Lung microvascular endothelial cell (primary cell): ENCODE measurements around the gene FFAR1. TPM values are rescaled to one million over a fixed set of nuclear protein-coding genes. Genes with fewer than 3 reads are reported as not detected.

Source experiments
- DNase-seq, 2 donors: peaks; one replicate each; pipeline versions ENCODE4 v3.0.0 to v3.0.0-alpha.2; 2010; ENCODE audit warnings: low read depth in 2 of 2
- total RNA-seq: library from RNA; depleted of rRNA; stranded (reverse); fragments of >200 nt; gene quantifications from 2 replicates; pipeline ENCODE4 v1.2.1, GENCODE V29; 2014

FFAR1 gene
- total RNA-seq, 1 donor from 2014 or later: not detected

DNA sequence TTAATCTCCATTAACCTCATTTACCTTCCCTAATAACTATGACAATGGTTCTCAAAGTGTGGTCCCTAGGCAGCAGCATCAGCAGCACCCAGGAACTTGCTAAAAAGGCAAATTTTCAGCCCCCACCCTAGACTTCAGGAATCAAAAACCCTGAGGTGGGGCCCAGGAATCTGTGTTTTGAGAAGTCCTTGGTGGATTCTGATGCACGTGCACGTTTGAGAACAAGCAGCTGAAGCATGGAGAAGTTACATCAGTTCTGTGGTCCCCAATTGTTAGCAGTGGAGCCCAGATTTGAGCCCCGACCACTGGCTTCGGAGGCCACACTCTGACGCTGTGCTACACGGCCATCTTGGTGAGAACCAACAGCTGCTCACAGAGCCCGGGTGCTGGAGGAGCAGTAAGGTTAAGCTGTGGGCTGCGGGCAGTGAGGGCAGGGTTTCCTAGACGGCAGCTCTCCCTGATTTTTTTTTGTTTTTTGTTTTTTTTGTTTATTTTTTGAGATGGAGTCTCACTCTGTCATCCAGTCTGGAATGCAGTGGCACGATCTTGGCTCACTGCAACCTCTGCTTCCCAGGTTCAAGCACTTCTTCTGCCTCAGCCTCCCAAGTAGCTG, 32.7 kb upstream of the FFAR1 start:
- no peak for DNase-seq

DNA sequence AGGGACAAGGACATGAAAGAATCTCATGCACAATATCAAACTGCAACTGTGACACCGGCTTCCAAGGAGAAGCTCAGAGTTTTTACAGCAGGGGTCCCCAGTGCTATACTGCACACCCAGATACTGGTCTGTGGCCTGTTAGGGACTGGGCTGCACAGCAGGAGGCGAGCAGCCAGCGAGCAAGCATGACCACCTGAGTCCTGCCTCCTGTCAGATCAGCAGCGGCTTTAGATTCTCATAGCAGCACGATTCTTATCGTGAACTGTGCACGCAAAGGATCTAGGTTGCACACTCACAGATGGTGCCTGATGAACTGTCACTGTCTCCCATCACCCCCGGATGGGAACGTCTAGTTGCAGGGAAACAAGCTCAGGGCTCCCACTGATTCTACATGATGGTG, 31.8 kb upstream of the FFAR1 start:
- no peak for DNase-seq

DNA sequence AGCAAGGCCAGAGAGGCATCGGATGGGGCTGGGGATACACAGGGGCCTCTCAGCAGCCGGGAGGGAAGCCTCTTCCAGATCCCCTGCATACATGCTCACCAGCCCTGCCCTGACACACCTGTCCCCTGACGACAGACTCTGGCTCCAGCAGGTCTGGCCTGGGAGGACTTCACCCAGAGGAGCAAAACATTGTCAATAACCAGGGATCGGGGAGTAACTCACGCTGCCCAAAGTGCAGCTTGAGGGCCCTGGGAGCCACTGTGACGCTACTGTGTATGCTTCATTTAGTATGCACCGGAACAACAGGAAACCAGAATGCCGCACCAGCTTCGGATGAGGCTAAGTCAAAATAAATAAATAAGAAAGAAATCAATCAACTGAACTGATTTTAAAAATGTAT, 31.1 kb upstream of the FFAR1 start:
- DNase-seq: no peak

DNA sequence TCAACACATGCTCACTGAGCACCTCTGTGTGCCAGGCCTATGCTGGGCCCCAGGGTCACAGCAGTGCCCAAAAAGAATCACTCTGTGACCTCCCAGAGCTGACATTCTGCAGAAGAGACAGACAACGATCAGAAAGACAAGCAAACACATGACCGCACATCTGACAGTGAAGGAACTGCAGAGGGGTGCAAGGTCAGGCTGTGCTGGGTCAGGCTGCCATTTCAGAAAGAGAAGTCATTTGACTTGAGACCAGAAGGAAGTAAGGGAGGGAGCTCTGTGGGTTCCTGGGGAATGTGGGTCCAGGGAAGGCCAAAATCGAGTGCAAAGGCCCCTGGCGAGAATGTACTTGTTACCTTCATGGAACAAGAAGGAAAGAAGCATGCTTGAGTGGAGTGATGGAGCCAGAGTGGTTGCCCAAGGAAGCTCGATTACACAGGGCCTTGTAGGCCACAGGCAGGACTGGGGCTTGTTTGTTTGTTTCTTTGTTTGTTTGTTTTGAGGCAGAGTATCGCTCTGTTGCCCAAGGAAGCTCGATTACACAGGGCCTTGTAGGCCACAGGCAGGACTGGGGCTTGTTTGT, 30.1 kb upstream of the FFAR1 start:
- DNase-seq: no peak

DNA sequence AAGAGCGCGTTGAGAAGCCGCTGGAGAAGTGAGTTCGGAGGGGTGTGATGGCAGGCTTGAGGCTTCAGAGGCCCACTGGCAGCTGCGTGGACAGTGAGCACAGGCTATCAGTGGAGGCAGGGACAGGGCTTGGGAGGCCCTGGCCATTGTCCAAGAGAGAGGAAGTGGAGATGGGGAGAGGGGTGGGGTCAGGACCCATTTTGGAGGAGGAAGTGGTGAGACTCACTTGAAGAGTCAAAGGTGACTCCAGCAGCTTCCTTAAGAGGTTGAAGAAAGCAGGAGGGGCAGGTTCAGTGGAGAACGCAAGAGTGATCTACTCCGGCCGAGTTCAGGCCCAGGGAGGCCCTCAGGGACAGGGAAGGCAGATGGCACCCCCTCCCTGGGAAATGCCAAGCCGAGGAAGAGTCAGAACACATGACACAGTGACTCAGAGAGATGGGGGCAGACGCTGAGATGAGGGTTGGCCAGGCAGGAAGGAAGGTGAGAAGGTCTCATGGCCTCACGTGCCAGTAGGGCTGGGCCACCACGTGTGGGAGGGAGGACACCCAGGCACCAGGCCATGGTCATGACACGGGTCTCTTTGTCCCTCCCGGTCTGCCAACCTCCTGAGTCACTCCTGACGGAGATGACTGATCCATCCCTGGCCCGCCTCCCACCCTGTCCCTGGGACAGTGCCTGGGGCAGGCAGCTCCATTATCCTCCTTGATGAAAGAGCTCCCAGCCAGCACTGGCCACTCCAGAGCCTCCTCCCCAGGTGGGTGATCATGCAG, 28.8 kb upstream of the FFAR1 start:
- peak; percentile 80 to 98 for DNase-seq

DNA sequence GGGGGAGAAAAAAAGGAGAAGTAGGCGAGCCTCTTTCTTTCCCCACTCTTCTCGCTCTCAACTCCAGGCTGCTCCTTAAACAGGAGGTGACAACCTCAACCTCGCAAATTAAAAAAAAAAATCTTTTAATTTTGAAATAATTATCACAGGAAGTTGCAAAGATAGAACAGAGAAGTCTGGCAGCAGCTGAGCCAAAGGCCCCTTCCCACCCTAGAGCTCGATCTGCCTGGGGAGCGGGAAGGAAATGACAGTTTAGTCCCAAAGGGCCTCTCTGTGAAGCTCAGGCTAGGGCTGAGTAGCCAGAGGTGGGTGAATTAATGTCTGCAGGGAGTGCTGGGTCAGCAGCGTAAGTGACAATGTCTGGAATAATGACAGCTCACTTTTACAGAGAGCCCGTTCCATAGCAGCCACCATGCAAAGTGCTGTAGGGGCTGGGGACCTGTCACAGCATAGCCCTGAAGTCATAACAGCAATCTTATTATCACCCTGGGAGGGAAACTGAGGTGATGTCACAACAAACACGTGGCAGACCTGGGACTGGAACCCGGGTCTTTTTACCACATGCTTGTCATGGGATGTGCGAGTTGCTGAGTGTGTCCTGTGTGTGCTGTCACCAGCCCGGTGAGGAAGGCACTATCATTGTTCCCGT, 27.5 kb upstream of the FFAR1 start:
- DNase-seq: no peak

DNA sequence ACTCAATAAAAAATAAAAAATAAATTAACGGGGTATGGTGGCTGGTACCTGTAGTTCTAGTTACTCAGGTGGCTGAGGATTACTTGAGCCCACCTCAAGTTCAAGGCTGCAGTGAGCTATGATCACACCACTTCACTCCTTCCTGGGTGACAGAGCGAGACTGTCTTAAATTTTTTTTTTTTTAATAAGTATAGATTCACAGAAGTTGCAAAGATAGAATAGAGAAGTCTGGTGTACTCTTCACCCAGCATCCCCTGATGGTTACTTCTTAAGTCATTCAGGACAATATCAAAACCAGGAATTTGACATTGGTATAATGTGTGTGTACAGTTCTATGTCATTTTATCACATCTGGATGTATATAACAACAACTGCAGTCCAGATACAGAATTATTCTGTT, 26.4 kb upstream of the FFAR1 start:
- no peak for DNase-seq

DNA sequence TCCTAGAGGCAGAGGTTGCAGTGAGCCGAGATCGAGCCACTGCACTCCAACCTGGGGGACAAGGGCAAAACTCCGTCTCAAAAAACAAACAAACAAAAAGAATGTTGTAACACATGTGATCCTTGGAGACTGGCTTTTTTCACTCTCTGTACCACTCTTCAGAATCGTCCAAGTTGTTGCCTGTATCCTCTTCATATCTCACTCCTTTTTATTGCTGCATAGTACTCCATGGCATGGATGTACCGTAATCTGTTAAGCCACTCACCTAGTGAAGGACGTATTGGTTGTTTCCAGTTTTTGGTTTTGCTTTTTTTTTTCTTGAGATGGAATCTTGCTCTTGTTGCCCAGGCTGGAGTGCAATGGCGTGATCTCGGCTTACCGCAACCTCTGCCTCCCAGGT, 25.7 kb upstream of the FFAR1 start:
- DNase-seq: no peak

DNA sequence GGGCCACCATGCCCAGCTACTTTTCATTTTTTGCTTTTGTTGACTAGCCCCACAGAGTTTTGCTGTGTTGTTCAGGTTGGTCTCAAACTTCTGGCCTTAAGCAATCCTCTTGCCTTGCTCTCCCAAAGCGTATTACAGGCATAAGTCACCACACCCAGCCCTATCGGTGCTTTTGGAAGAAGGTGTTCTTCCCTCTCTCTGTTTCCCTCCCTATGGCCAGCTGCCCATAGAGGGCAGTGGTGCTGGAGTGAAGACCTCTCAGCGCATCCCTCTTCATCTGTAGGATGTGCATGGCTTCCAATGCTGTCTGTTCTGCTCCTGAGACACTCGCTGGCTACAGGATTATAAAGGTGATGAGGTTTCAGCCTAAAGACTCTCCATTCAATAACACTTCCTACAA, 20.1 kb upstream of the FFAR1 start:
- DNase-seq: no peak

DNA sequence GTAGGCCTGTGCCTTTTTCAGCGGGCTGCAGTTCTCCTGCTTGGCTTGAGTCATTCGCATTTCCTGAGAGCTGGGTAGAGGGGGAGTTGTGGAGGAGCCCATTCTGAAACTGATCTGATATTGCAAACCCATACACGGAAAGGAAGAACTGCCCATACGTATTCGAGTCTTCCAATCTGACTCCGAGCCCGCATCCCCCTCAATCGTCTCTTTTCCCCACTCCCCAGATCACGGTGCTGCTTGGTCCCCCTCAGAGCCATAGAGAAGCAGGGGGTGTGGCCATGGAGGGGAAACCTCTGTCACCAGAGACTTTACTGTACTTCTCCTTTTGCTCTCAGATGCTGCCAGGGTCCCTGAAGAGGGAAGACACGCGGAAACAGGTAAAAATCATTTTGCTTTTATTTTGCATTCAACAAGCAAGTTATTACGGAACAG, 18.8 kb upstream of the FFAR1 start, which contains the start of gene CD22:
Gene CD22 (plus strand): TSS at position 337 of the 435 bp plus-strand sequence. CDS start 2,854 bp downstream, outside the sequence.
- DNase-seq: no peak

DNA sequence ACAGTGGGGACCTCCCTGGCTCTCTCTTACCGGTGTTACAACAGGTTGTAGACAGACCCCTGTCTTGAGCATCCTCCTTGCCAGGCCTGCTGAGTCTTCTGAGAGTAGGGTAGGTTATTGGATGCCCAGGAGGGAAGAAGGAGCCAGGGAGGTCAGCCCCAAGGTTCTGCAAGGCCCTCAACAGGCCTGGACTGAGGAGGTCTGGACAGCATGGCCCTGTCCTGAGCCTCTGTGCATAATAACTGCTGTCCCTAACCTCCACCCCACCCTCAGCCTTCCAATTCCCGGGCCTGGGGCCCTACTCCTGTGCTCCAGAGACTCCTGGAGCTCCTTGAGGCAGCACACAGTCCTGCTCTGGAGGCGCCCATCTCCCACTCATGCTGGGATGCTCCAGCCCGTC, 18.4 kb upstream of the FFAR1 start:
- no peak for DNase-seq

DNA sequence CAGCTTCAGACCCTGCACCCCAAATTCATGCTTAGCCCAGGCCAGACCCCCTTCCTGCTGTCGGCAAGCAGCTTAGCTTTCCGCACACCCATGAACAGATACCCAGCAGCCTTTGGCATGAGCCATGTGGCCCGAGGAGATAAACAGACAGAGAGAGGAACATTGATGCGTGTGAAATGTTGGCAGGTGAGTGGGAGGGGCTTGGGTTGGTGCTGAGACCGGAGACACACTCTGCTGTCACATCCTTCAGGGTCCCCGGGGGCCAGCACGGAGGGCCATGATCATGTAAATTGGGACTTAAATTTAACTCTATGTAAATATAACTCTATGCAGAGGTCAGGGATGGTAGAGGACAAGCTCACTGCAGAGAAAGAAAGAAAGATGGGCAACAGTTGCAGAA, 17.2 kb upstream of the FFAR1 start:
- DNase-seq: no peak

DNA sequence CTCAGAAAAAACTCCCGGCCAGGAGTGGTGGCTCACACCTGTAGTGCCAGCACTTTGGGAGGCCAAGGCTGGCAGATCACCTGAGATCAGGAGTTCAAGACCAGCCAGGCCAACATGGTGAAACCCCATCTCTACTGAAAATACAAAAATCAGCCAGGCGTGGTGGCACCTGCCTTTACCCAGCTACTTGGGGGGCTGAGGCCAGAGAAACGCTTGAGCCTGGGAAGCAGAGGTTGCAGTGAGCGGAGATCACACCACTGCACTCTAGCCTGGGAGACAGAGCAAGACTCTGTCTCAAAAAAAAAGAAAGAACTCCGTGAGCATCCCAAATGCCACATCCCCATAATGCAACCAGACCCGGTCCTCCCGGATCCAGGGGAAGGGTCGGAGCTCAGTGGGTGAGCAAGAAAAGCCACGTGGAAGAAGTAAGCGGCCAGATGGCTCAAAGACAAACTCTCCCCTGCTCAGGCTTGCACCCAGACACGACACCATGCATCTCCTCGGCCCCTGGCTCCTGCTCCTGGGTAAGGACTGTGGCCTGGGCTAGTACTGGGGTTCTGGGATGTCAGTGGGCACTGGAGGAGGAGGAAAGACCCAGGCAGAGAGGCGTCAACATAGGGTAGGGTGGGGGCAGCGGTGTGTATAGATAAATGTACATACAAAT, 16.0 kb upstream of the FFAR1 start:
- DNase-seq: no peak

DNA sequence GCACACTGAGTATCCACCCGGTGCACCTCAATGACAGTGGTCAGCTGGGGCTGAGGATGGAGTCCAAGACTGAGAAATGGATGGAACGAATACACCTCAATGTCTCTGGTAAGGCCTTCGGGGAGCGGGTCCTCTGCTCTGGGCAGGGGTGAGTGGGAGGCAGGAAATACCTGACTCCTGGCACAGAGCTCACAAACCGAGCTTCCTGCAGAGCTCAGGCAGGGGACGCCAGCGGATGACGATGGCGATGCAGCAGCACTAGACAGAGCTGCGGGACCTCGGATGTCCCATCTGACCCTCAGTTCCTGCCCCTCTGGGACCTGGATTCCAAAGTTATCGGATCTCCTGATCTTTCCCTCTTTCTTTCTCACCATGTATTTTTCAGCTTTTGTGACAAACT, 14.9 kb upstream of the FFAR1 start:
- DNase-seq: peak in 1 of 2 donors; percentile 50

DNA sequence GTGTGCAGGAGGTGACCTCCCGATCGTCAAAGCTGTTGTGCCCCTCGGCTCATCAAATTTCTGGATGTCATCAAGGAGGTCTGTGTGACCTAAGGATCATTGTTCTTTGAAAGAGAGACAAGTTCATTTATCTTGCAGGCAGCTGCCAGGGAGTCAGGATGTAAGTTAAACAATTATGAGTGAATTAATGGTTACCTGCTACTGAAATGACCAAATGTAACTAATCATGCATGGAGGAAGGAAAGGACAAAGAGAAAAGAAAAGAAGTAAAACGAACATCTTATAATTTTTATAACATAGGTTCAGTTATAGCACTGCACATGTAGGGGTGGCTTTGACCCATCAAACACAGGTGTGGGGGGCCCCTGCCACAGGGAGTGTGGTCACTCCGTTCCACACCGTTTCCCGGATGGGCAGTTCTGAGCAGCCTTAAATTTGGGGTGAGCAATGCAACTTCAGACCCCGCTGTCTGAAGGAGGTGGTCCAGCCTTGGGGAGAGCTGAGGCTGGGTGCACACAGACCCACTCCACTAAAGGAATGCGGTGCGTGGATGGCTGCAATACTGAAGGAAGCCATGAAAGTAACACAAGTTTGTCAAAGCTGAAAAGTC, 13.5 kb upstream of the FFAR1 start:
- no peak for DNase-seq

DNA sequence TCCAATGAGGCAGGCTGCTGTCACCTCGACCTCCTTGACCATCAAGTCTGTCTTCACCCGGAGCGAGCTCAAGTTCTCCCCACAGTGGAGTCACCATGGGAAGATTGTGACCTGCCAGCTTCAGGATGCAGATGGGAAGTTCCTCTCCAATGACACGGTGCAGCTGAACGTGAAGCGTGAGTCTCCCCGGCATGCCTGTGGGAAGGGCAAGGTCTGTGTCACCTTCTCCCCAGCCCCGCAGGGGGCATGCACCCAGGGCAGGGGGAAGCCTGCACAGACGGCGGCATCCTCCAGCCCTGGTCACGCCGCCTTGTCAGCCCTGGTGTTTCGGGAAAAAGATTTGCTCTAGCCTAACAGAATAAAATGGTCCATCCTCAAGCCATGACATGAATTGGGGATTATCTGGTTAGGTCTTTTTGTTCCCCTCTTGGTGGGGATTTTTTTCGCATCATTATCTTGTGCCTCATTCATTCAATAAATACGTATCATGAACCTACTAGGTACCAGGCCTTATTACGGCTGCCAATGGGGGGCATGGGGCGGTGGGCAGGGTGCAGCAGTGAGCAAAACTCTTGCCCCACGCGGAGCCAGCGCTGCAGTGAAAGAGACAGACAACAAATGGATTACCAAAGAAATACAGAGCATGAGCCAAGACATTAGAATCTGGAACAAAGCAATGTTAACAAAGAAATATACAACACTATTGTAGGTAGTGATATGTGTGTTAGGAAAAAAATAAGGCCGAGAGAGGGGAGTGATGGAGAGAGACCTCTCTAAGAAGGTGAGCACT, 11.3 kb upstream of the FFAR1 start:
- no peak for DNase-seq

DNA sequence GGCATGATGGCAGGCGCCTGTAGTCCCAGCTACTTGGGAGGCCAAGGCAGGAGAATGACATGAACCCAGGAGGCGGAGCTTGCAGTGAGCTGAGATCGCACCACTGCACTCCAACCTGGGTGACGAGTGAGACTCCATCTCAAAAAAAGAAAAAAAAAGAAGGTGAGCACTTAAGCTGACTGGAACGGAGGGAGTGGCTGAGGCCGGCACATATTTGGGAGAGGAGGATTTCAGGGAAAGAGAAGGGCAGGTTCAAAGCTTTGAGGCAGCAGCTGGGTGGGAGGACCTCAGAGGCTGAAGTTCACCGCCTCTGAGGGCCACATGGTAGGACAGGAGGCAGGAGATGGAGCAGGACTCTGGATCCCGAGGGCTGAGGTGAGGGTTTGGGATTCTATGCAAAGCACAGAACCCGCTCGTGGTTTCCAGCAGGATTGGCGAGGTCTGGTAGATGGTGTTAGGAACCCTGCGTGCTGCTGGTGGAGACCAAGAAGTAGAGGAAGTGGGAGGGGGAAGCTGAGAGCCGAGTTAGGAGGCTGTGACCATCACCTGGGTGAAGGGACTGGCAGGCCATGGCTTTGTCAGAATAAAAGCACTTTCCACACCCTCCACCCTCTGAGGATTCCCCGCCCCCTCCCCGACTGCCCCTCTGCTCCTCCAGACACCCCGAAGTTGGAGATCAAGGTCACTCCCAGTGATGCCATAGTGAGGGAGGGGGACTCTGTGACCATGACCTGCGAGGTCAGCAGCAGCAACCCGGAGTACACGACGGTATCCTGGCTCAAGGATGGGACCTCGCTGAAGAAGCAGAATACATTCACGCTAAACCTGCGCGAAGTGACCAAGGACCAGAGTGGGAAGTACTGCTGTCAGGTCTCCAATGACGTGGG, 10.4 kb upstream of the FFAR1 start:
- no peak for DNase-seq

DNA sequence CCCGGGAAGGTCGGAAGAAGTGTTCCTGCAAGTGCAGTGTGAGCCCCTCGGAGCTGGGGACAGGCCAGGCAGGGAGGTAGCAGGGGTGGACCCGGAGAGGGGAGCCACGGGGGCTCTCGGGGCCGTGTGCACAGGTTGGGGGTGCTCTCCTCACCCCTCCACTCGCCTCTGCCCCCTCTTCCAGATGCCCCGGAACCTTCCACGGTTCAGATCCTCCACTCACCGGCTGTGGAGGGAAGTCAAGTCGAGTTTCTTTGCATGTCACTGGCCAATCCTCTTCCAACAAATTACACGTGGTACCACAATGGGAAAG, 9.8 kb upstream of the FFAR1 start:
- no peak for DNase-seq

DNA sequence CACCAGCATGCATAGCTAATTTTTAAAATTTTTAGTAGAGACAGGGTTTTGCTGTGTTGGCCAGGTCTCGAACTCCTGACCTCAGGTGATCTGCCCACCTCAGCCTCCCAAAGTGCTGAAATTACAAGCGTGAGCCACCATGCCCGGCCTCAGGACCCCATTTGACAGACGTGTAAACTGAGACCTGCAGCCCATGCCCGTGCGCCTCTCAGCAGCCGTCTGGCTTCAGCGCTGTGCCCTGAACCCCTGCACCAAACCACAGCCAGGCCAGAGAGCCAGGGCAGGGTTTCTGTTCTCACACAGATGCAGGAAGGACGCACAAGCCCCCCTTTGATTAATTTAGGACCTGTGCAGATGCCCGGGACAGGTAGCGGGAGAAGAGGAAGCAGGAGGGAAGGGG, 7.3 kb upstream of the FFAR1 start:
- no peak for DNase-seq

DNA sequence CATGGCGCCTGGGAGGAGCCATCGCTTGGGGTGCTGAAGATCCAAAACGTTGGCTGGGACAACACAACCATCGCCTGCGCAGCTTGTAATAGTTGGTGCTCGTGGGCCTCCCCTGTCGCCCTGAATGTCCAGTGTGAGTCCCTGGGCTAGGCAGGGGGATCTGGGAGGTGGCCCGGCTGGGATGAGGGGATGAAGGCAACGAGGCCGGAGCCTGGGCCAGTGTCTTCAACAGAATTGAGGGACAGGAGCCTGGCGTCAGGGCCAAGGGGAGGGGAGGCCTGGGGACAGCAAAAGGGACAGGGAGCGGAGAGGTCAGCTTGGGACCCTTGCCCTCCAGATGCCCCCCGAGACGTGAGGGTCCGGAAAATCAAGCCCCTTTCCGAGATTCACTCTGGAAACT, 6.7 kb upstream of the FFAR1 start:
- DNase-seq: no peak
